ENCODE data around the gene SIGLEC6.

Gene SIGLEC6

GRCh38 chr19:51524666-51525264, 6.7 kb downstream of the SIGLEC6 start:
- Histone ChIP-seq H3K79me2 (ENCODE audit: control insufficient read depth, insufficient read depth, low read length, poor library complexity) (no peaks in the 10 kb centered on the region), H3K4ac (ENCODE audit: low read depth, low read length) (no peak overlapping the region), H4K91ac (ENCODE audit: low read depth, low read length) (no peak overlapping the region), H2AK5ac (ENCODE audit: low read length) (no peak overlapping the region), H2BK12ac (ENCODE audit: low read length) (no peak overlapping the region), H3K4me2 (ENCODE audit: low read length) (no peak overlapping the region), H2AFZ (ENCODE audit: insufficient read depth, low read length, poor library complexity) (no peak overlapping the region), H3K18ac (ENCODE audit: low read length) (no peak overlapping the region), H4K8ac (ENCODE audit: low read depth, low read length) (no peak overlapping the region), H3K9me3 (ENCODE audit: insufficient read depth, low read depth, low read length) (peaks cover 24% of the 10 kb centered on the region), H3K27me3 (ENCODE audit: insufficient read depth, low read length) (no peaks in the 10 kb centered on the region), H3K79me1 (ENCODE audit: low read length) (no peaks in the 10 kb centered on the region), H3K4me1 (ENCODE audit: control insufficient read depth in 1 of 2, insufficient read depth in 2 of 2, low read length in 2 of 2) (no peaks in the 10 kb centered on the region), H3K36me3 (ENCODE audit: control insufficient read depth in 1 of 2, insufficient read depth in 2 of 2, low read length in 2 of 2) (peaks cover 0 to 2% of the 10 kb centered on the region in 2 experiments), H3K4me3 (ENCODE audit: low read depth, low read length) (no peak overlapping the region), H3K14ac (ENCODE audit: low read length) (no peak overlapping the region), H3K9ac (ENCODE audit: low read length) (no peak overlapping the region), H2BK120ac (ENCODE audit: insufficient read depth, low read length, poor library complexity) (no peak overlapping the region), H4K12ac (ENCODE audit: low read depth, low read length) (no peak overlapping the region), H3K23ac (ENCODE audit: low read length) (no peak overlapping the region), H2BK5ac (ENCODE audit: low read depth, low read length, poor library complexity) (no peak overlapping the region), H3K27ac (ENCODE audit: low read depth, low read length) (no peak overlapping the region)
- WGBS (ENCODE audit: extremely low coverage, insufficient coverage, insufficient read length): no CpG with 5 or more reads among the region's 8 CpGs
- no peak for DNase-seq

DNA sequence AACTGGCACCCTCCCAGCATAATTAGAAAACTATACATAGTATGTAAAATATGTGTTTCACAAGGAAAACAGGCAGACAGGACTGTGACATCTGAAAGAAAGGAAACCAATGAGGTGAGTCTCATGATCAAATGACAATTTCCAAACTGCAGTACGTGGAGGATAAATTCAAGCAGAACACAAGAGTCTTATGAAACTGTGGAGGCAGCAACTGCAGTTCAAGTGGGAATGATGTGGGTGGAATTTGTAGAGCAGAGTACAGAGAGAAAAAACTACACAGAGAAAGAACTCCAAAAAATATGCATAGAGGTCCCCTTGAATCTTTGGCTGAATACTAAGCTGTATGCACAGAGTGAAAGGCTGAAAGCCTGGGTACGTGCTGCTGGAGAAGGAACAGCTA, 9.7 kb downstream of the SIGLEC6 start:
- Histone ChIP-seq H4K91ac (ENCODE audit: low read depth, low read length) (no peak overlapping the region), H3K27ac (ENCODE audit: low read depth, low read length) (no peak overlapping the region), H2BK12ac (ENCODE audit: low read length) (no peak overlapping the region), H3K4ac (ENCODE audit: low read depth, low read length) (no peak overlapping the region), H4K12ac (ENCODE audit: low read depth, low read length) (no peak overlapping the region), H2AFZ (ENCODE audit: insufficient read depth, low read length, poor library complexity) (no peak overlapping the region), H3K4me2 (ENCODE audit: low read length) (no peak overlapping the region), H3K79me1 (ENCODE audit: low read length) (no peaks in the 10 kb centered on the region), H4K8ac (ENCODE audit: low read depth, low read length) (no peak overlapping the region), H3K9me3 (ENCODE audit: insufficient read depth, low read depth, low read length) (peaks cover 15% of the 10 kb centered on the region), H2BK120ac (ENCODE audit: insufficient read depth, low read length, poor library complexity) (no peak overlapping the region), H3K36me3 (ENCODE audit: control insufficient read depth in 1 of 2, insufficient read depth in 2 of 2, low read length in 2 of 2) (peaks cover 0 to 2% of the 10 kb centered on the region in 2 experiments), H3K27me3 (ENCODE audit: insufficient read depth, low read length) (no peaks in the 10 kb centered on the region), H2AK5ac (ENCODE audit: low read length) (no peak overlapping the region), H2BK5ac (ENCODE audit: low read depth, low read length, poor library complexity) (no peak overlapping the region), H3K4me3 (ENCODE audit: low read depth, low read length) (no peak overlapping the region), H3K14ac (ENCODE audit: low read length) (no peak overlapping the region), H3K18ac (ENCODE audit: low read length) (no peak overlapping the region), H3K79me2 (ENCODE audit: control insufficient read depth, insufficient read depth, low read length, poor library complexity) (no peaks in the 10 kb centered on the region), H3K23ac (ENCODE audit: low read length) (no peak overlapping the region), H3K4me1 (ENCODE audit: control insufficient read depth in 1 of 2, insufficient read depth in 2 of 2, low read length in 2 of 2) (no peaks in the 10 kb centered on the region), H3K9ac (ENCODE audit: low read length) (no peak overlapping the region)
- WGBS (ENCODE audit: extremely low coverage, insufficient coverage, insufficient read length): no CpG with 5 or more reads among the region's 2 CpGs
- DNase-seq: peak in 1 of 2 donors; percentile 20

GRCh38 chr19:51521357-51521756, 10.1 kb downstream of the SIGLEC6 start:
- H4K91ac ChIP-seq (ENCODE audit: low read depth, low read length): no peak overlapping the region
- H3K27ac ChIP-seq (ENCODE audit: low read depth, low read length): no peak overlapping the region
- H3K27me3 ChIP-seq (ENCODE audit: insufficient read depth, low read length): no peaks in the 10 kb centered on the region
- H3K9me3 ChIP-seq (ENCODE audit: insufficient read depth, low read depth, low read length): peaks cover 15% of the 10 kb centered on the region
- H3K4me1 ChIP-seq (ENCODE audit: control insufficient read depth in 1 of 2, insufficient read depth in 2 of 2, low read length in 2 of 2): no peaks in the 10 kb centered on the region
- H3K14ac ChIP-seq (ENCODE audit: low read length): no peak overlapping the region
- H3K79me2 ChIP-seq (ENCODE audit: control insufficient read depth, insufficient read depth, low read length, poor library complexity): no peaks in the 10 kb centered on the region
- H2AK5ac ChIP-seq (ENCODE audit: low read length): no peak overlapping the region
- no peak overlapping the region for H3K23ac ChIP-seq (ENCODE audit: low read length)
- no peak overlapping the region for H3K4ac ChIP-seq (ENCODE audit: low read depth, low read length)
- H4K8ac ChIP-seq (ENCODE audit: low read depth, low read length): no peak overlapping the region
- peaks cover 0 to 2% of the 10 kb centered on the region in 2 experiments for H3K36me3 ChIP-seq (ENCODE audit: control insufficient read depth in 1 of 2, insufficient read depth in 2 of 2, low read length in 2 of 2)
- no peak overlapping the region for H2BK5ac ChIP-seq (ENCODE audit: low read depth, low read length, poor library complexity)
- H4K12ac ChIP-seq (ENCODE audit: low read depth, low read length): no peak overlapping the region
- no peaks in the 10 kb centered on the region for H3K79me1 ChIP-seq (ENCODE audit: low read length)
- no peak overlapping the region for H3K18ac ChIP-seq (ENCODE audit: low read length)
- H2AFZ ChIP-seq (ENCODE audit: insufficient read depth, low read length, poor library complexity): no peak overlapping the region
- H3K9ac ChIP-seq (ENCODE audit: low read length): no peak overlapping the region
- no peak overlapping the region for H2BK120ac ChIP-seq (ENCODE audit: insufficient read depth, low read length, poor library complexity)
- H3K4me3 ChIP-seq (ENCODE audit: low read depth, low read length): no peak overlapping the region
- no peak overlapping the region for H2BK12ac ChIP-seq (ENCODE audit: low read length)
- WGBS (ENCODE audit: extremely low coverage, insufficient coverage, insufficient read length): no CpG with 5 or more reads among the region's 2 CpGs
- no peak for DNase-seq
- H3K4me2 ChIP-seq (ENCODE audit: low read length): no peak overlapping the region

- DNase-seq: no peak
- Histone ChIP-seq H3K4ac (ENCODE audit: low read depth, low read length) (no peak overlapping the region), H3K27me3 (ENCODE audit: insufficient read depth, low read length) (no peaks in the 10 kb centered on the region), H3K79me1 (ENCODE audit: low read length) (no peaks in the 10 kb centered on the region), H3K23ac (ENCODE audit: low read length) (no peak overlapping the region), H2BK12ac (ENCODE audit: low read length) (no peak overlapping the region), H3K79me2 (ENCODE audit: control insufficient read depth, insufficient read depth, low read length, poor library complexity) (no peaks in the 10 kb centered on the region), H2AFZ (ENCODE audit: insufficient read depth, low read length, poor library complexity) (no peak overlapping the region), H4K8ac (ENCODE audit: low read depth, low read length) (no peak overlapping the region), H3K18ac (ENCODE audit: low read length) (no peak overlapping the region), H3K4me2 (ENCODE audit: low read length) (no peak overlapping the region), H3K9me3 (ENCODE audit: insufficient read depth, low read depth, low read length) (peaks cover 15% of the 10 kb centered on the region), H3K36me3 (ENCODE audit: control insufficient read depth in 1 of 2, insufficient read depth in 2 of 2, low read length in 2 of 2) (peaks cover 0 to 2% of the 10 kb centered on the region in 2 experiments), H3K4me3 (ENCODE audit: low read depth, low read length) (no peak overlapping the region), H2BK5ac (ENCODE audit: low read depth, low read length, poor library complexity) (no peak overlapping the region), H2AK5ac (ENCODE audit: low read length) (no peak overlapping the region), H2BK120ac (ENCODE audit: insufficient read depth, low read length, poor library complexity) (no peak overlapping the region), H3K27ac (ENCODE audit: low read depth, low read length) (no peak overlapping the region), H4K12ac (ENCODE audit: low read depth, low read length) (no peak overlapping the region), H3K4me1 (ENCODE audit: control insufficient read depth in 1 of 2, insufficient read depth in 2 of 2, low read length in 2 of 2) (no peaks in the 10 kb centered on the region), H3K14ac (ENCODE audit: low read length) (no peak overlapping the region), H3K9ac (ENCODE audit: low read length) (no peak overlapping the region), H4K91ac (ENCODE audit: low read depth, low read length) (no peak overlapping the region)
- no CpG with 5 or more reads among the region's 2 CpGs for WGBS (ENCODE audit: extremely low coverage, insufficient coverage, insufficient read length)
Observed at GRCh38 chr19:51520728-51521127, 10.7 kb downstream of the SIGLEC6 start.

Data from trophoblast cell (in vitro differentiated cells and primary cell).